Tibial nerve (tissue), 4 donors: ENCODE results near the gene TRPC6. TPM values are rescaled to one million over a fixed set of nuclear protein-coding genes. Genes with fewer than 3 reads are reported as not detected.

Experiments used
- DNase-seq, 2 donors: peaks; one replicate each; pipeline ENCODE4 v3.0.0-alpha.2; 2019; ENCODE audit warnings: low spot score in 2 of 2
- H3K27ac ChIP-seq, 4 donors: fragments of 200-600 bp; sonication (generic) in 3 of 4; one replicate each; pipeline ENCODE4 v1.5.1; 2017 to 2019; ENCODE audit warnings: mild to moderate bottlenecking in 1 of 4
- H3K27me3 ChIP-seq, 2 donors: fragments of 200-600 bp; sonication (generic) in 1 of 2; one replicate each; pipeline versions ENCODE4 v1.5.1 to v1.6.0; 2017 to 2019
- H3K36me3 ChIP-seq, 3 donors: fragments of 200-600 bp; sonication (generic); one replicate each; pipeline ENCODE4 v1.5.1; 2018 to 2019
- H3K4me1 ChIP-seq, 4 donors: fragments of 200-600 bp; sonication (generic) in 3 of 4; one replicate each; pipeline ENCODE4 v1.5.1; 2017 to 2019
- H3K4me3 ChIP-seq, 4 donors: fragments of 200-600 bp; sonication (generic) in 3 of 4; one replicate each; pipeline ENCODE4 v1.5.1; 2017 to 2019; ENCODE audit warnings: mild to moderate bottlenecking in 1 of 4, moderate library complexity in 1 of 4
- H3K9me3 ChIP-seq, 4 donors: fragments of 200-600 bp; sonication (generic) in 3 of 4; one replicate each; pipeline ENCODE4 v1.5.1; 2017 to 2019
- CTCF ChIP-seq, 5 experiments: fragments of 200-600 bp in 3 of 5; fragments of 450-650 bp in 2 of 5; sonication (generic) in 3 of 5; IDR thresholded peaks; one replicate each; pipeline ENCODE4 v1.5.1; 2016 to 2019; ENCODE audit warnings: antibody characterized with exemption in 5 of 5, mild to moderate bottlenecking in 3 of 5, moderate library complexity in 2 of 5
- EP300 ChIP-seq, 2 donors: sonication (generic); formaldehyde crosslinking; IDR thresholded peaks; one replicate each; pipeline ENCODE4 v1.6.1; 2017; ENCODE audit warnings: antibody characterized with exemption in 2 of 2, mild to moderate bottlenecking in 1 of 2
- POLR2A ChIP-seq, 2 donors: fragments of 450-650 bp; IDR thresholded peaks; one replicate each; pipeline ENCODE4 v1.6.1; 2017; ENCODE audit warnings: antibody characterized with exemption in 2 of 2, mild to moderate bottlenecking in 2 of 2, moderate library complexity in 2 of 2
- WGBS, 2 donors: methylation state at CpG; one replicate each; pipeline ENCODE4 v1.1.5; 2018; 5-methylcytosine and 5-hydroxymethylcytosine counted together
- total RNA-seq, 4 donors: library from RNA; depleted of rRNA; stranded (reverse); fragments of >200 nt; gene quantifications; one replicate each; pipeline ENCODE4 v1.1.0, GENCODE V29; 2016

The TRPC6 gene
- total RNA-seq, 4 donors from 2014 or later: 1.3 to 2.4 (median 1.8) TPM

- no peak overlapping the region for H3K27ac ChIP-seq
- no peaks in the 10 kb centered on the region for H3K27me3 ChIP-seq
- H3K36me3 ChIP-seq: no peaks in the 10 kb centered on the region
- H3K4me1 ChIP-seq: no peaks in the 10 kb centered on the region
- H3K4me3 ChIP-seq: no peak overlapping the region
- WGBS, 2 donors: 14 to 16% methylated on average over 1 of the region's 1 CpG
- no peak for DNase-seq
- H3K9me3 ChIP-seq: no peaks in the 10 kb centered on the region
- no peak for TF ChIP-seq EP300 (IDR thresholded peaks at IDR 0.05)
- no peak for TF ChIP-seq POLR2A (IDR thresholded peaks at IDR 0.05)
- TF ChIP-seq CTCF (IDR thresholded peaks at IDR 0.05): no peak
These were observed 72.7 kb downstream of the TRPC6 start for GRCh38 chr11:101511065-101511464.

- H3K9me3 ChIP-seq: no peaks in the 10 kb centered on the region
- DNase-seq: no peak
- no peak overlapping the region for H3K4me3 ChIP-seq
- no peaks in the 10 kb centered on the region for H3K36me3 ChIP-seq
- no peak overlapping the region for H3K27ac ChIP-seq
- no peaks in the 10 kb centered on the region for H3K4me1 ChIP-seq
- TF ChIP-seq POLR2A (IDR thresholded peaks at IDR 0.05): no peak
- no peak for TF ChIP-seq CTCF (IDR thresholded peaks at IDR 0.05)
- TF ChIP-seq EP300 (IDR thresholded peaks at IDR 0.05): no peak
- no peaks in the 10 kb centered on the region for H3K27me3 ChIP-seq
- WGBS, 2 donors: 52 to 75% methylated on average over 1 of the region's 1 CpG
These were observed 73.2 kb downstream of the TRPC6 start for GRCh38 chr11:101510591-101510990.

- Histone ChIP-seq H3K4me3 (no peak overlapping the region), H3K27me3 (no peaks in the 10 kb centered on the region), H3K9me3 (no peaks in the 10 kb centered on the region), H3K4me1 (no peaks in the 10 kb centered on the region), H3K36me3 (no peaks in the 10 kb centered on the region), H3K27ac (no peak overlapping the region)
- no peak for DNase-seq
- TF ChIP-seq POLR2A (IDR thresholded peaks at IDR 0.05) (no peak), CTCF (IDR thresholded peaks at IDR 0.05) (no peak), EP300 (IDR thresholded peaks at IDR 0.05) (no peak)
- 73 to 86% methylated on average over 1 of the region's 1 CpG for WGBS, 2 donors
These were observed 73.9 kb downstream of the TRPC6 start for GRCh38 chr11:101509922-101510321.

GRCh38 chr11:101508370-101508769 lies 75.4 kb downstream of the TRPC6 start:
- H3K4me1 ChIP-seq: no peaks in the 10 kb centered on the region
- H3K36me3 ChIP-seq: no peaks in the 10 kb centered on the region
- no peak for DNase-seq
- TF ChIP-seq CTCF (IDR thresholded peaks at IDR 0.05): no peak
- TF ChIP-seq POLR2A (IDR thresholded peaks at IDR 0.05): no peak
- TF ChIP-seq EP300 (IDR thresholded peaks at IDR 0.05): no peak
- no peaks in the 10 kb centered on the region for H3K9me3 ChIP-seq
- no peaks in the 10 kb centered on the region for H3K27me3 ChIP-seq
- no peak overlapping the region for H3K4me3 ChIP-seq
- no peak overlapping the region for H3K27ac ChIP-seq
- 60 to 67% methylated on average over 2 of the region's 2 CpGs for WGBS, 2 donors

- Histone ChIP-seq H3K36me3 (no peaks in the 10 kb centered on the region), H3K27ac (no peak overlapping the region)
- WGBS, 2 donors: 53 to 75% methylated on average over 1 of the region's 1 CpG
These were observed 84.9 kb downstream of the TRPC6 start for GRCh38 chr11:101498891-101499290.

More at GRCh38 chr11:101498891-101499290, 84.9 kb downstream of the TRPC6 start:
- no peaks in the 10 kb centered on the region for H3K9me3 ChIP-seq
- no peak overlapping the region for H3K4me3 ChIP-seq
- no peak for DNase-seq
- no peaks in the 10 kb centered on the region for H3K4me1 ChIP-seq
- no peak for TF ChIP-seq EP300 (IDR thresholded peaks at IDR 0.05)
- no peak for TF ChIP-seq CTCF (IDR thresholded peaks at IDR 0.05)
- no peak for TF ChIP-seq POLR2A (IDR thresholded peaks at IDR 0.05)
- no peaks in the 10 kb centered on the region for H3K27me3 ChIP-seq
